Thymus (tissue), 11 donors: ENCODE results near the gene CELSR1. TPM values are rescaled to one million over a fixed set of nuclear protein-coding genes. Genes with fewer than 3 reads are reported as not detected.
"Not testable (repeated sequence)": the region's sequence is repeated elsewhere in the genome, so short reads cannot be mapped to it uniquely, and the experiment has no call there.

Experiments
- DNase-seq, 9 donors: peaks; one replicate each; pipeline ENCODE4 v3.0.0-alpha.2; 2013; ENCODE audit warnings: low spot score in 9 of 9, low read depth in 6 of 9, missing footprints in 1 of 9
- H3K27ac ChIP-seq, 2 donors: one replicate each; pipeline ENCODE4 v1.5.1; 2013; ENCODE audit warnings: control low read depth in 1 of 2, low read depth in 1 of 2, low read length in 1 of 2, mild to moderate bottlenecking in 1 of 2, moderate library complexity in 1 of 2
- H3K27me3 ChIP-seq, 2 donors: one replicate each; pipeline ENCODE4 v1.5.1; 2013; ENCODE audit warnings: low read length in 1 of 2; ENCODE audit not compliant: control insufficient read depth in 2 of 2, insufficient read depth in 1 of 2
- H3K36me3 ChIP-seq, 2 donors: one replicate each; pipeline ENCODE4 v1.5.1; 2013; ENCODE audit warnings: low read length in 1 of 2, mild to moderate bottlenecking in 1 of 2, moderate library complexity in 1 of 2; ENCODE audit not compliant: control insufficient read depth in 2 of 2, insufficient read depth in 2 of 2
- H3K4me1 ChIP-seq, 2 donors: one replicate each; pipeline ENCODE4 v1.5.1; 2013; ENCODE audit warnings: low read length in 2 of 2; ENCODE audit not compliant: control insufficient read depth in 2 of 2, insufficient read depth in 2 of 2
- H3K4me3 ChIP-seq, 2 donors: one replicate each; pipeline ENCODE4 v1.5.1; 2013; ENCODE audit warnings: low read length in 2 of 2, control low read depth in 1 of 2, mild to moderate bottlenecking in 1 of 2
- H3K9me3 ChIP-seq, 2 donors: one replicate each; pipeline ENCODE4 v1.5.1; 2013; ENCODE audit warnings: low read length in 1 of 2, mild to moderate bottlenecking in 1 of 2; ENCODE audit not compliant: control insufficient read depth in 2 of 2, insufficient read depth in 1 of 2
- WGBS: extraction: QIAGEN DNeasy Blood & Tissue Kit; methylation state at CpG from one replicate; pipeline ENCODE4 v1.1.7; 2013; 5-methylcytosine and 5-hydroxymethylcytosine counted together
- polyA plus RNA-seq: library from polyadenylated mRNA; stranded (reverse); fragments of 200-250 nt; gene quantifications from one replicate; pipeline ENCODE4 v1.2.3, GENCODE V29; 2013
- total RNA-seq: library from RNA; stranded (reverse); fragments of 120-200 nt; gene quantifications from one replicate; pipeline ENCODE4 v1.2.4, GENCODE V29; 2013
- donor health status: healthy.

Gene CELSR1
- total and polyA plus RNA-seq, 2 donors: 3.7 to 9.4 TPM

DNA sequence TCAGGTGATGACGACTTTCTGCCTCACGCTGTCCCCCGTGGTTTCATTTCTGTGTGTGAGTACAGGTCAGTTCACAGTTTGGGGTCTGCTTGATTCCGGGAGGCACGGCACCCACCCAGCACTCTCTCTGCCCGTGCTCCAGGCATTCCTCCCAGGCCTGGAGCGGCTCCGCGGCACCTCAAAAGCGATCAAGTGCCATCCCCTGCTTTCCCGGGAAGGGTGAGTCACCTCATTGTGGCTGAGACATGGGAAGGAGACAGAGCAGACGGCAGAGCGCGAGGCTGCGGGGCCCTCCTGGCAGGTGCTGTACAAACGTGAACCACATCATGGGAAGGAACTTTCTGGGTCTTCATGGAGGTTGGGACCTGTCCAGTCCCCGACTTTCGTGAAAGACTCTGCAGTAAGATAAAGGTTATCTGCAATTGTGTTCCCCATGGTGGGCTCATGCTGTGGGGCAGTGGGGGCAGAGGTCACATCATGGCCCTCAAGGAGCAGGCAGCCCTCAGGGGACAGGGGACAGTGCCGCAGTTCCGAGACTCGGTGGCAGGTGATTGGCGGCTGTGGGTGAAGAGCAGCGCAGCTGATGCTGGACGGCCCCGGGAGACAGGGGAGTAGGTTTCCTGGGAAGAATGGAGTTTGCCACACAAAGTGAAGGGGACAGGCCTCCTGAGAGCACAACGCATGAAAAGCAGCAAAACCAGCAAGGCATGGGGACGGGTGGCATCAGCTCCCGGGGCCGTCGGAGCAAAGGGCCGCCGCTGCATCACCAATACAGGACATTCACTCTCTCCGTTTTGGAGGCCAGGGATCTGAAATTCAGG is 65.3 kb downstream of the CELSR1 start:
- no peaks in the 10 kb centered on the region for H3K36me3 ChIP-seq
- 96% methylated on average over 33 of the region's 33 CpGs for WGBS
- H3K9me3 ChIP-seq: peaks cover 0 to 5% of the 10 kb centered on the region in 2 donors
- no peak overlapping the region for H3K4me3 ChIP-seq
- no peak overlapping the region for H3K27ac ChIP-seq
- no peak for DNase-seq
- no peaks in the 10 kb centered on the region for H3K4me1 ChIP-seq
- peaks cover 2 to 5% of the 10 kb centered on the region in 2 donors for H3K27me3 ChIP-seq

DNA sequence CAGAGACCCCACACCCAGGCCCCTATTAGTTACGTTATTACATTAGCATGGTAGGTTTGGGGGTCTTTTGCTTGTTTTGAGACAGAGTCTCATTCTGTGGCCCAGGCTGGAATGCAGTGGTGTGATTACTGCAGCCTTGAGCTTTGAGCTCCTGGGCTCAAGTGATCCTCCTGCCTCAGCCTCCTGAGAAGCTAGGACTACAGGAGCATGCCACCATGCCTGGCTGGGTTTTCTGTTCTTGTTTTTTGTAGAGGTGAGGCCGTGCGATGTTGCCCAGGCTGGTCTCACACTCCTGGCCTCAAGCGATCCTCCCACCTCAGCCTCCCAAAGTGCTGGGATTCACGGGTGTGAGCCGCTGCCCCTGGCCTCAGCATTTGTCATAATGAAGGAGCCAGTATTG is 66.1 kb downstream of the CELSR1 start:
- H3K27ac ChIP-seq, H3K36me3 ChIP-seq, DNase-seq, H3K27me3 ChIP-seq, H3K9me3 ChIP-seq, H3K4me3 ChIP-seq, H3K4me1 ChIP-seq: not testable (repeated sequence)
- 95% methylated on average over 6 of the region's 6 CpGs for WGBS

DNA sequence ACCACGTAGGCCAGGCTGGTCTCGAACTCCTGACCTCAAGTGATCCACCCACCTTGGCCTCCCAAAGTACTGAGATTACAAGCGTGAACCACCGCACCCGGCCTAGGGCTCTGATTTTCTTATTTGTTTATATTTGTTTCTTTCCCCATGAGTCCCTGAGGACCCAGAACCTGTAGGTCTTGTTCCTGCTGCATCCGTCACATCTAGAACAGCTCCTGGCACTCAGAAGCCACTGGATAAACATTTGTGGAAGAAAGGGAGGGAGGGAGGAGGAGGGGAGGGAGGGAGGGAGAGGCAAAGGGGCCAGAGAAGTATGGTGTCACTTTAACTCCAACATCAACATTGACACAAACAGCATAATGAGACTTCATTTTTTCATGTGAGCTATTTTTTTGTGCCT is 67.7 kb downstream of the CELSR1 start:
- 87% methylated on average over 6 of the region's 6 CpGs for WGBS
- peaks cover 0 to 2% of the 10 kb centered on the region in 2 donors for H3K27me3 ChIP-seq
- no peak for DNase-seq
- no peaks in the 10 kb centered on the region for H3K9me3 ChIP-seq
- H3K4me1 ChIP-seq: peaks cover 0 to 3% of the 10 kb centered on the region in 2 donors
- no peak overlapping the region for H3K4me3 ChIP-seq
- no peak overlapping the region for H3K27ac ChIP-seq
- H3K36me3 ChIP-seq: no peaks in the 10 kb centered on the region

DNA sequence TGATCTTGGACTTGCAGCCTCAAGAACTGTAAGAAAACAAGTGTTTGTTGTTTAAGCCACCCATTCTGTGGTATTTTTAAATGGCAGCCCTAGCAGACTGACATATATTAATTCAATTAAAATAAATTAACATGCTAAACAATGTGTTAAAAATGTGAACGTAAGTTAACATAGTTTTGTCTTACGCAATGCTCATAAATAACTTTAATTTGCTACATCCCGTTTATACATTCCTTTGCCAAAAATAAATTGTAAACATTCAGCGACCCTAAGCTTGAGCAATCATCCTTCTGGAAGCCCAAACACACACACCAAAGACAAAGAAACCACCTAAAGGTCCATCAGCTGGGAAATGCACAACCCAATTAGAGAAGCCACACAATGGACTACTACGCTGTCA is 70.4 kb downstream of the CELSR1 start:
- H3K9me3 ChIP-seq: no peaks in the 10 kb centered on the region
- H3K27ac ChIP-seq: no peak overlapping the region
- no peaks in the 10 kb centered on the region for H3K36me3 ChIP-seq
- H3K4me3 ChIP-seq: no peak overlapping the region
- H3K27me3 ChIP-seq: peaks cover 0 to 7% of the 10 kb centered on the region in 2 donors
- 90% methylated on average over 5 of the region's 5 CpGs for WGBS
- peaks cover 0 to 5% of the 10 kb centered on the region in 2 donors for H3K4me1 ChIP-seq
- DNase-seq: no peak

DNA sequence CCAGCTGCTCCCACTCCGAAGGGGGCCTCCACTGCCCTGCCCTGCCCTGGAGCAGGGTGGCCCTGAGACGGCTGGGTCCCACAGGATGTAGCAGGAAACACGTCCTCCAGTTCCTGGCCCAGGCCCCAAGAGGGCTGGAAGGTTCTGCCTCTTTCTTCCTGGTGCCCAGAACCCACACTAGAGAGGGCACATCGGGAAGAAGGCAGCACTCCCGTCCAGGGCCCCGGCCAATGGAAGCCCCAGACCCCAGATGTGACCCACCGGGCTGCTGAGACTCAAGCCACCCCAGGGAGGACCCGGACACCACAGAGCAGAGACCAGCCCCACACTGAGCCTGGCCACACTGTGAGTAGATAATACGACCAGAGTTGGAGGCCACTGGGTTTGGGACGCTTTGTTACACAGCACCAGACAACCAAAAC is 71.2 kb downstream of the CELSR1 start:
- Histone ChIP-seq H3K27ac (no peak overlapping the region), H3K27me3 (peaks cover 0 to 12% of the 10 kb centered on the region in 2 donors), H3K9me3 (no peaks in the 10 kb centered on the region), H3K36me3 (no peaks in the 10 kb centered on the region), H3K4me1 (peaks cover 0 to 5% of the 10 kb centered on the region in 2 donors), H3K4me3 (no peak overlapping the region)
- no peak for DNase-seq
- 95% methylated on average over 10 of the region's 10 CpGs for WGBS

DNA sequence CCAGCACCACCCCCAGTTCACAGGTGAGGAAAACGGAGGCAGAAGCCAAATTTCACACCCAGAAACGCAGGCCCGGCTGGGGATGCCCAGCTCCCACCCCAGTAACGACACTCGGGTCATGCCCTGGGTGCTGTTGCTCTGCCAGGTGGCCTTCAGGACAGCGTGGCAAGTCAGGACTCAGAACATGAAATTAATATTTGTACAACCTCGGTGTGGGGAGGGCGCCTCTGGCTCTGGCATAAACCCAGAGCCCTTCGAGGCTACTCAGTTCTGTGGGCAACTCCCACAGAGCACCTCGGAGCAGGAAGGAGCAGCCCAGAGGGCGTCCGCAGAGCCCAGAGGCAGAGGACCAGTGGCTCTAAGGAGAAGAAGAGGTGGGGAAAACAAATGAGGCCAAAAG is 71.6 kb downstream of the CELSR1 start:
- Histone ChIP-seq H3K27ac (no peak overlapping the region), H3K36me3 (no peaks in the 10 kb centered on the region), H3K9me3 (no peaks in the 10 kb centered on the region), H3K27me3 (peaks cover 0 to 16% of the 10 kb centered on the region in 2 donors), H3K4me1 (peaks cover 0 to 5% of the 10 kb centered on the region in 2 donors), H3K4me3 (no peak overlapping the region)
- no peak for DNase-seq
- 94% methylated on average over 12 of the region's 12 CpGs for WGBS

DNA sequence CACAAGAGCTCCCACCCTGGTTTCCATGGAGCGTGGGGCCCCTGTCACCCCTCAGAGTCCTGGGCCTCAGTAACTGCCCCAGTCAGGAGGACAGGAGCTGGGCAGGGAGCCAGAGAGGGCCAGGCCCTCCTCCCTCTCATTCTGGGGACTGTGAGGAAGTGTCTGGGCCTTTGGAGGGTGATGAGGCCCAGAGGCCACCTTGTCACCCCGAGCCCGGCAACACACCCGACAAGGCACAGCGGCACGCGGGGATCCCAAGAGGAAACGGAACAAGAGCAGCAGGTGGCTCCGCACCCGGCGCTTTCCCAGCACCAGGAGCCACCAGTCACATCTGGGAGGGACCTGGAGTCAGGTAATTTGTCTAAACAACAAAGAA is 72.1 kb downstream of the CELSR1 start:
- Histone ChIP-seq H3K27me3 (peaks cover 0 to 20% of the 10 kb centered on the region in 2 donors), H3K4me3 (no peak overlapping the region), H3K27ac (no peak overlapping the region), H3K9me3 (no peaks in the 10 kb centered on the region), H3K36me3 (no peaks in the 10 kb centered on the region), H3K4me1 (peaks cover 0 to 5% of the 10 kb centered on the region in 2 donors)
- no peak for DNase-seq
- WGBS: 65% methylated on average over 11 of the region's 11 CpGs

DNA sequence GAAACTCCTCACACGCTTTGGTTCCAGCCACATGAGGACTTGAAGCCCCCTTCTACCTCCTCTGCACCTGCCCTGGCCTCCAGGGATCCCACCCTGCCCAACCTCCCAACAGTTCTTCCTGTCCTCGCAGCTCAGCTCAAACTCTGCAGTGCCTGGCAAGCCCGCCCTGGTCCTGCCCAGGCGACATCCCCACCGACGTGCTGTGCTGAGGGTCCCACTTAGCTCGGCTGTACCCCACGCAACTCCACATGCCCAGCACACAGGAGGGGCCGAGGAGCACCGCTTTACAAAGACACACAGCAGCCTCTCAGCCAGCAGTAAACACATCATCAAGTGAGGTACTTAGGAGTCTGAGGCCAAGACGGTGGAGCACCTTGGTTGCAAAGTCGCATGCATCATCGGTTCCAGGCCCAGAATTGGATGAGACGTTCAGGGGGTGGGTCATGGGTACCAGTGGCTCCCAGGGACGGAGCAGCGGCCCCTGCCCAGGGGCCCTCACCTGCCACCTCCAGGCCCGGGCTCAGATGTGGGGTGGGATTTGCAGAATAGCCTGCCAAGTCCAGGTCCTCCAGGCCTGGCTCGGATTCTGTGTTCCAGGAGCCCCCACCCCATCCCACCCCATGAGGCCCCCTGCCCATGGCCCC is 72.6 kb downstream of the CELSR1 start:
- H3K4me3 ChIP-seq: no peak overlapping the region
- no peaks in the 10 kb centered on the region for H3K9me3 ChIP-seq
- no peak overlapping the region for H3K27ac ChIP-seq
- 92% methylated on average over 18 of the region's 18 CpGs for WGBS
- H3K27me3 ChIP-seq: peaks cover 0 to 24% of the 10 kb centered on the region in 2 donors
- H3K36me3 ChIP-seq: no peaks in the 10 kb centered on the region
- DNase-seq: no peak
- peaks cover 0 to 5% of the 10 kb centered on the region in 2 donors for H3K4me1 ChIP-seq

DNA sequence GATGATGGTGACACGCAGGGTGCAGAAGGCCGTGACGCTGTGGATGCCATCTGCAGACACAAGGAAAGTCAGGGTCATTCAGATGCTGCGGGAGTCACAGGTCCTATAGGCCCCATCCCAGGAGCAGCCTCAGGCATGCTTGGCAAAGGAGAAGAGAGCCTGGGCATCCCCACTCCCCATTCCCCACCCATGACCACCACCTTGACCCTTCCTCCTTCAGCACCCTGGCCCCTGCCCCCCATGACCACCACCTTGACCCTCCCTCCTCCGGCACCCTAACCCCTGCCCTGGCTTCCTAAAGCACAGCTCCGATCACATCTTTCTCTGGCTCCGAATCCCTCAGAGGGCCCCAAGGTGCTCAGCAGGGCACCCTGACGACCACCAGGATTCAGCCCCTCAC is 73.1 kb downstream of the CELSR1 start:
- WGBS: 96% methylated on average over 8 of the region's 8 CpGs
- Histone ChIP-seq H3K27ac (no peak overlapping the region), H3K36me3 (no peaks in the 10 kb centered on the region), H3K4me1 (peaks cover 0 to 5% of the 10 kb centered on the region in 2 donors), H3K9me3 (no peaks in the 10 kb centered on the region), H3K27me3 (peaks cover 0 to 26% of the 10 kb centered on the region in 2 donors), H3K4me3 (no peak overlapping the region)
- no peak for DNase-seq
